ENCODE data around the gene NEU1.

GRCh38 chr6:31859923-31860322, 2.7 kb downstream of the NEU1 start:
- TF ChIP-seq CTCF (conservative IDR thresholded peaks at IDR 0.05; ENCODE audit: low read length) (no peak), EZH2phosphoT487 (IDR thresholded peaks at IDR 0.05; ENCODE audit: borderline replicate concordance) (no peak)

All from Loucy (cell line).